Measurements from ENCODE around the gene LPAR5.

DNA sequence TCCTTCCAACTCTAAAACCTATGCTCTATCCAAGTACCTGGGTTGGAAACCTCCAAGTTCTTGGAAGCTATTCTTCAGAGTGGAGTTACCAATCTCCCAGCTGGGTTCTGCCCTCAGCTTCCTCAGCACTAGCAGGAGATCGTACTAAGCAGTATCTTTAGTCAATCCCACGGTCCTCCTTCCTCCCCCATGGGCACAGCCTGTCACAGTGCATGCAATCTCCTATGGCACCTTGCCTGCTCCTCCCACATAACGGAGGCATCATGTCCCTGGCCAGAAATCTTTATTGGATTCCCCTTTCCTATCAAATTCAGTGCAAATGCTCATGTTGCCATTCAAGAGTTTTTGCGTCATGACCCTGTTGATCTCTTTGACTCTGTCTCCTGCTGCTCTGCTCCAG lies 5.4 kb upstream of the LPAR5 start:
- TF ChIP-seq, protein P1, sequence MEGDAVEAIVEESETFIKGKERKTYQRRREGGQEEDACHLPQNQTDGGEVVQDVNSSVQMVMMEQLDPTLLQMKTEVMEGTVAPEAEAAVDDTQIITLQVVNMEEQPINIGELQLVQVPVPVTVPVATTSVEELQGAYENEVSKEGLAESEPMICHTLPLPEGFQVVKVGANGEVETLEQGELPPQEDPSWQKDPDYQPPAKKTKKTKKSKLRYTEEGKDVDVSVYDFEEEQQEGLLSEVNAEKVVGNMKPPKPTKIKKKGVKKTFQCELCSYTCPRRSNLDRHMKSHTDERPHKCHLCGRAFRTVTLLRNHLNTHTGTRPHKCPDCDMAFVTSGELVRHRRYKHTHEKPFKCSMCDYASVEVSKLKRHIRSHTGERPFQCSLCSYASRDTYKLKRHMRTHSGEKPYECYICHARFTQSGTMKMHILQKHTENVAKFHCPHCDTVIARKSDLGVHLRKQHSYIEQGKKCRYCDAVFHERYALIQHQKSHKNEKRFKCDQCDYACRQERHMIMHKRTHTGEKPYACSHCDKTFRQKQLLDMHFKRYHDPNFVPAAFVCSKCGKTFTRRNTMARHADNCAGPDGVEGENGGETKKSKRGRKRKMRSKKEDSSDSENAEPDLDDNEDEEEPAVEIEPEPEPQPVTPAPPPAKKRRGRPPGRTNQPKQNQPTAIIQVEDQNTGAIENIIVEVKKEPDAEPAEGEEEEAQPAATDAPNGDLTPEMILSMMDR (IDR thresholded peaks at IDR 0.05) = no peak
- no peak for TF ChIP-seq POLR2A (IDR thresholded peaks at IDR 0.05)
